Measurements from ENCODE around the gene LIN7C.

The LIN7C gene

GRCh38 chr11:27509908-27510307 lies 3.3 kb upstream of the LIN7C start:
- no peak for DNase-seq (ENCODE audit: low read depth in 3 of 3)

DNA sequence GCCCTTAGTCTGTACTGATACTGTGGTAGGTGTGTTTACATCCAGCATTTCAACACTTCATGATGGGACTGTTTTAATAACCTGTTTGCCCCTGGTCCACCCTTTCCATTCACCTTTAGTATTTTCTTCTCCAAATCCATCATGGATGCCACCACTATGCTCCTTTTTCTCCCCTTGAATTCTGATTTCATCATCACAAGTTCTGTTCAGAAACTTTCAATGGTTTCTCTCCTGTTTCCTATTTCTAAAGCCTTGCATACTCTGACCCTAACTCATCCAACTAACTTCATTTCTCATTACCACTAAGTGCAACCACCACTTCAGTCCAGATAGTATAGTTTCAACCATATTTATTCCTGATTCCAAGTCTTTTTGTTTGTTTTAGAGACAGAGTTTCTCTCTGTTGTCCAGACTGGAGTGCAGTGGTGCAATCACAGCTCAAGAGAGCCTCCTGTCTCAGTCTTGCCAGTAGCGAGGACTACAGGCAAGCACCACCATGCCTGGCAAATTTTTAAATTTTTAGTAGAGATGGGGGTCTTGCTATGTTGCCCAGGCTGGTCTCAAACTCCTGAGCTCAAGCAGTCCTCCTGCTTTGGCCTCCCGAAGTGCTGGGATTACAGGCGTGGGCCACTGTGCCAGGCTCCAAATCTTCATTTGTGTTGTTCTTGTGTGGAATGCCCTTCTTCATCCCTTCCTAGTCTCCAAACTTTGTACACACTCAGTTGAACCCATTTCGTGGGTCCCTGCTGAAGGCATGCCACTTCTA lies 1.2 kb upstream of the LIN7C start:
- no peak for DNase-seq (ENCODE audit: low read depth in 3 of 3)

DNA sequence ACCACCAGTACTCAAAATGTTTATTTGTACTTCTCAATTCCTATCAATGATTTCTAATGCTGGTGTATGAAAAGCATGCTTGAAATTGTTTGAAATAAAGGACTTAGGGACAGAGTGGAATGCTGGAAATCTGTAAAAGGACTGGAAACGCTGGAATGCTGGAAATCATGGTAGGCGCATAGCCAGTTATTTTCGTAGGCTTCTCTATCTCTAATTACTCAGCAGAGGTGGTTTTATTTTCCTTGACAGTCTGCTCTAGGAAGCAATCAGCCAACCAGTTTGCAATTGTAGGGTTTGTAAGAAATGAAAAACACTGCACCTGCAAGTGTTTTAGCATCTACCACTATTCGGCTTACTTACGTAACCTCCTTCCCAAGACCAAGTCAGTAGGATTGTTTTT lies 788 bp downstream of the LIN7C start:
- no peak for DNase-seq (ENCODE audit: low read depth in 3 of 3)

GRCh38 chr11:27504205-27504604 lies 2.4 kb downstream of the LIN7C start:
- no peak for DNase-seq (ENCODE audit: low read depth in 3 of 3)

GRCh38 chr11:27501100-27501499 lies 5.5 kb downstream of the LIN7C start:
- DNase-seq (ENCODE audit: low read depth in 3 of 3), result no peak

DNA sequence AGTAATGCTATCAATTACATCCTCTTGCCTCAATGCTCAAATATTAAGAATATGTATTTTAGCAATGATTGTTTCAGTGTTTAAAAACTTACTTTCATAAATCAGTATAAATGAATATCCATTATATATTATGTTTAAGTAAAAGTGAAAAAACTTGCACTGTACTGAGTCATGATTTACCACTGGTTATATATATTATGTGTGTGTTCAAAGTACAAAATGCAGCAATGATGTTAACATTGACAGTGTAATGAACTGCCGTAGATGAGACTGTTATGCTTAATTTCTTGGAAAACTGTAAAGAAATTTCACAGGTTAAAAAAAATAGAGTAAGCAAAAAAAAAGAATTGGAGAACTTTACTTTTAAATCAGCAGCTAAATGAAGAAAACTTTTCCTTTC lies 8.7 kb downstream of the LIN7C start:
- DNase-seq (ENCODE audit: low read depth in 3 of 3), result no peak

- no peak for DNase-seq (ENCODE audit: low read depth in 3 of 3)
These were observed 9.2 kb downstream of the LIN7C start for GRCh38 chr11:27497284-27497866.

GRCh38 chr11:27496461-27496860 lies 10.1 kb downstream of the LIN7C start:
- no peak for DNase-seq (ENCODE audit: low read depth in 3 of 3)

DNA sequence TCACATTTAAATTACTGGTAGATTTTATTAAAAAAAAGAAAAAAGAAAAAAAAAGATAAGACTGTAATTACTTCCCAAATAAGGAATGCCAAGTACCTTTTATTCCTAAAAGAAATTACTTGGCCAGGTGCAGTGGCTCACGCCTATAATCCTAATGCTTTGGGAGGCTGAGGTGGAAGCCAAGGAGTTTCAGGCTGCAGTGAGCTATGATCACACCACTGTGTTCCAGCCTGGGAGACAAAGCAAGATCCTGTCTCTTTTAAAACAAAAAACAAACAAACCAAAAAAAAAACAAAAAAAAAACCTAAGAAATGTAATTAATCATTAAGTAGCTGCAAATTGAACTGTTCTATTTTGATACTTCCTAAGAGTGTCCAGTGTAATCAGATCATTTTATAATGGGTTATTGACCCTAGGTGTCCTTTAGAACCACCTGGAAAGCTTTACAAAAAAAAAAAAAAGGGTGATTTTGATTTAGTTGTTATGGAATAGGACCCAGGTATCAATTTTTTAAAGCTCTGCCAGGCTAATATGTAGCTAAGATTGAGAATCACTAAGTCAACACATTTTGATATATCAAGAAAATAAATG lies 10.8 kb downstream of the LIN7C start:
- DNase-seq (ENCODE audit: low read depth in 3 of 3), result no peak

DNA sequence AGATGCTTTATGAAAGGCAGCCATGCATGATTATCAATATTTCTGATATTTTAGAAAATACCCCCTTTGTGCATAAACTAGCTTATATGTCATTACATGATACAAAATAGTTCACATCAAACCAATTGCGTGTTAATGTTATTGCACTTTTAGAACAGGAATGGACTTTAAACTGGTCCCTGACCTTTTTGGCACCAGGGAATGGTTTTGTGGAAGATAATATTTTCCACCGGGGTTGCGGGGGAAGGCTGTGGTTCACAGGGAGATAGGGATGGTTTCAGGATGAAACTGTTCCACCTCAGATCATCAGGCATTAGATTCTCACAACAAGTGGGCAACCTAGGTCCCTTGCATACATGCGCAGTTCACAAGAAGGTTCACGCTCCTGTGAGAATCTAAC lies 17.5 kb downstream of the LIN7C start:
- no peak for DNase-seq (ENCODE audit: low read depth in 3 of 3)

GRCh38 chr11:27487706-27488105 lies 18.9 kb downstream of the LIN7C start:
- no peak for DNase-seq (ENCODE audit: low read depth in 3 of 3)

GRCh38 chr11:27485930-27486773 lies 20.4 kb downstream of the LIN7C start:
- no peak for DNase-seq (ENCODE audit: low read depth in 3 of 3)

GRCh38 chr11:27482793-27483192 lies 23.8 kb downstream of the LIN7C start:
- no peak for DNase-seq (ENCODE audit: low read depth in 3 of 3)

GRCh38 chr11:27481992-27482391 lies 24.6 kb downstream of the LIN7C start:
- no peak for DNase-seq (ENCODE audit: low read depth in 3 of 3)

DNA sequence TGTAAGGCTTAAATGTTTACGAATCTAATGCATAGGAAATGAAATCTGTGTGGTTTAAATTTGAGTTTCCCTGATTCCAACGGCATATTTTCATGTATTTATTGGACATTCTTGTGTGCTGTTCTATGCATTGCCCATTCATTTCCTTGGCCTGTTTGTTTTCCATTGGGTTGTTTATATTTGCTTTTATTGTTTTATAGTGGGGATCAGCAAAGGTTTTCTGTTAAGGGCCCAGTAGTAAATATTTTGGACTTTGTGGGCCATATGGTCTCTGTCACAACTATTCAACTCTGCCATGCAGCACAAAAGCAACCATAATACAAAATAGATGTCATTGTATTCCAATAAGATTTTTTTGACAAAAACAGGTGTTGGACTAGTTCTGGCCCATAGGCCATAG lies 28.7 kb downstream of the LIN7C start:
- DNase-seq (ENCODE audit: low read depth in 3 of 3), result no peak

DNA sequence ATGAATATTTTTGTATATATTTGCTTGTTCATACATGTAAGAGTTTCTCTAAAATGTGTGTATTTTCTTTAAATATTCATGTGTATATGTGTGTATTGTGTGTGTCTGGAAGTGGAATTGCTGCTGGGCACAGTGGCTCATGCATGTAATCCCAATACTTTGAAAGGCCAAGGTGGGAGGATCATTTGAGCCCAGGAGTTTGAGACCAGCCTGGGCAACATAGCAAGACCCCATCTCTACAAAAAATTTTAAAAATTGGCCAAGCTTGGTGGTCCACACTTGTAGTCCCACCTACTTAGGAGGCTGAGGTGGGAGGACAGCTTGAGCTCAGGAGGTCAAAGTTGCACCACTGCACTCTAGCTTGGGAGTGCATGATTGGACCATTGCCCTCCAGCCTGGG lies 29.3 kb downstream of the LIN7C start:
- DNase-seq (ENCODE audit: low read depth in 3 of 3), result no peak

GRCh38 chr11:27475622-27476021 lies 30.9 kb downstream of the LIN7C start:
- no peak for DNase-seq (ENCODE audit: low read depth in 3 of 3)

DNA sequence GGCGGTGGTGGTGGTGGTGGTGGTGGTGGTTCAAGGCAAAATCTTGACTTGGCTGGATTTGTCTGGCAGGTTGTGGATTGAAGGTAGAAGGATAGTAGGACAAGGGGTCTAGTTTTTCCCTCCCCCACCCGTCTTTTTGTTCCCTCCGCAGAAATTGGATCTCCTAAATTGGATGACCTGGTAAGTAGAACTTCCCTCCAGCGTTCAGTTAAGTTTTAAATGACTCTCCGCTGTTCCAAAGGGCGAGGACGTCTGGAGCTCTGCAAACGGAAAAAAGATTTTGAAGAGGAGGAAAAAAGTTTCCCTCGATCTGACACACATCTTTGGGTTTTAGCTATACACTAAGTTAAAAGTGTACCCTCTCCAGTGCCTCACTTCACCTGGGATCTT lies 33.6 kb downstream of the LIN7C start:
- DNase-seq (ENCODE audit: low read depth in 3 of 3), result no peak

- DNase-seq (ENCODE audit: low read depth in 3 of 3), result peak; percentile 51 to 57 (median 55)
These were observed 34.1 kb downstream of the LIN7C start, which contains the start of gene LGR4 for GRCh38 chr11:27472398-27473016. Gene LGR4, minus strand, starts transcription at chr11:27472790. Its CDS starts 488 bp downstream, at chr11:27472302.

DNA sequence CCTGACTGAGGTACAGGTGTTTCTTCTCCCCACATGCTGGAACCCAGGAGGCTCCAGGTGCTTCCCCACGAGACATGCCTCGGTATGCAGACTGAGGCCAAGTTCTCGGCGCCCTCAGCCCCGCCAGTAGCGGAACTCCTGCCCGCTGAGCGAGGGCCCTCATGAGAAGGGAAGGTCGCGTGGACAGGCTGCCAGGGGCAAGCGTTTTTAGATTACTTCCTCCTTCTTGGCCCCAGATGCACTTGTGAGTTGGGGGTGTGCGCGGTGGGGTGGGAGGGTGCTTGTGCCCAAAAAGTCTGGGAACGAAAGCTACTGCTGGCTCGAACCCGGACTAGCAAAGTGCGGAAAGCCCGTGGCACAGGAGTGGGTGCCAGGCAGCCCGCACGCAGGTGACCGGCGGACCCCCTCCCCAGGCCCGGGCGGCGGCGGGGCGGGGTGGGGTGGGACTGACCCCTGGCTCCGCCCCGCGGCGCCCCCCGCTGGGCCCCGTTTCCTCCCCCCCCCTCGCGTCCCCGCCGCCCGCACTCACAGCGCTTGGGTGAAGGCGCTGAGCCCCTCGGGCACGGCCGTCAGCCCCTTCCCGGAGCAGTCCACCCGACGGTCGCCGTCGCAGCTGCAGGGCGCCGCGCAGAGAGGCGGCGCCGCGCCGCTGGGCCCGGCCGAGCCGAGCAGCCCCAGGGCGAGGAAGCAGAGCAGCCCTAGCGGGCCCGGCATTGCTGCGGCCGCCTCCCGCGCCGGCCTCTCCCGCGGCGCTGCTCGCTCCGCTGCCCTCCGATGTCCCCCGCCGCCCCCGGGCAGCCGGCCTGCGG lies 34.8 kb downstream of the LIN7C start:
- DNase-seq (ENCODE audit: low read depth in 3 of 3), result no peak

All from stimulated activated CD4-positive, alpha-beta T cell treated with anti-CD3 and anti-CD28 coated beads, TNF-alpha, amount 100 ng/mL, for 48 hours (primary cell).